CD4-positive, alpha-beta T cell treated with Interleukin-12 subunit alpha and Interleukin-12 subunit beta, for 1 hour (primary cell): ENCODE data around the gene SPC24.
A peak's percentile ranks its signal among the peaks of the same experiment; 100 is the strongest.

ENCODE experiments used
- DNase-seq: peaks from one replicate; pipeline ENCODE4 v3.0.0-alpha.2; 2020

The SPC24 gene

GRCh38 chr19:11155373-11156120, at the start of gene SPC24:
SPC24 (minus strand) TSS chr19:11155782; CDS start chr19:11155776, 6 bp downstream.
- DNase-seq: peak; percentile 95

GRCh38 chr19:11204943-11205349, 49.4 kb upstream of the SPC24 start:
- no peak for DNase-seq

- no peak for DNase-seq
Observed at GRCh38 chr19:11204076-11204602, 48.6 kb upstream of the SPC24 start.

GRCh38 chr19:11203194-11204075, 47.9 kb upstream of the SPC24 start:
- peak; percentile 41 for DNase-seq

GRCh38 chr19:11202488-11203193, 47.1 kb upstream of the SPC24 start:
- DNase-seq: no peak

- DNase-seq: no peak
Observed at GRCh38 chr19:11201791-11202190, 46.2 kb upstream of the SPC24 start.

- DNase-seq: no peak
Observed at GRCh38 chr19:11200931-11201330, 45.3 kb upstream of the SPC24 start.

GRCh38 chr19:11200015-11200574, 44.5 kb upstream of the SPC24 start:
- no peak for DNase-seq

- no peak for DNase-seq
Observed at GRCh38 chr19:11199517-11199916, 43.9 kb upstream of the SPC24 start.

GRCh38 chr19:11198769-11199424, 43.3 kb upstream of the SPC24 start:
- no peak for DNase-seq

GRCh38 chr19:11198175-11198534, 42.6 kb upstream of the SPC24 start:
- DNase-seq: no peak

- DNase-seq: peak; percentile 78
Observed at GRCh38 chr19:11197291-11198174, 42.0 kb upstream of the SPC24 start, which contains the start of gene KANK2. KANK2 (minus strand) TSS chr19:11197545; CDS start chr19:11194511, 3,034 bp downstream.

- DNase-seq: no peak
Observed at GRCh38 chr19:11196406-11197287, 41.1 kb upstream of the SPC24 start.

- DNase-seq: no peak
Observed at GRCh38 chr19:11195681-11196080, 40.1 kb upstream of the SPC24 start.

GRCh38 chr19:11194656-11195558, 39.3 kb upstream of the SPC24 start:
- no peak for DNase-seq

- DNase-seq: no peak
Observed at GRCh38 chr19:11194173-11194572, 38.6 kb upstream of the SPC24 start.

GRCh38 chr19:11192957-11193939, 37.7 kb upstream of the SPC24 start:
- no peak for DNase-seq

GRCh38 chr19:11191934-11192333, 36.4 kb upstream of the SPC24 start:
- no peak for DNase-seq
